HFFc6 (cell line): ENCODE results near the gene LRP1B. TPM values are rescaled to one million over a fixed set of nuclear protein-coding genes. Genes with fewer than 3 reads are reported as not detected.
"Not testable (repeated sequence)": the region's sequence is repeated elsewhere in the genome, so short reads cannot be mapped to it uniquely, and the experiment has no call there.

Experiments used
- DNase-seq: peaks from one replicate; pipeline ENCODE4 v3.0.0-alpha.2; 2018
- H3K27ac Mint-ChIP-seq: 2 replicates; pipeline ENCODE4 v1.8.0; 2020; ENCODE audit warnings: mild to moderate bottlenecking, mixed read lengths
- H3K27me3 Mint-ChIP-seq: 2 replicates; pipeline ENCODE4 v1.8.0; 2021; ENCODE audit warnings: mild to moderate bottlenecking, moderate library complexity, mixed read lengths; ENCODE audit not compliant: insufficient read depth
- H3K36me3 Mint-ChIP-seq: 2 replicates; pipeline ENCODE4 v1.8.0; 2021; ENCODE audit warnings: low read depth, mixed read lengths
- H3K4me1 Mint-ChIP-seq: 2 replicates; pipeline ENCODE4 v1.8.0; 2020; ENCODE audit warnings: low read depth, mixed read lengths
- H3K4me3 Mint-ChIP-seq: 2 replicates; pipeline ENCODE4 v1.8.0; 2020; ENCODE audit warnings: mild to moderate bottlenecking, moderate library complexity, mixed read lengths
- H3K9me3 Mint-ChIP-seq: 2 replicates; pipeline ENCODE4 v1.8.0; 2020; ENCODE audit warnings: mild to moderate bottlenecking, mixed read lengths
- CTCF ChIP-seq: fragments of 200-600 bp; sonication (generic); IDR thresholded peaks from 2 replicates; pipeline ENCODE4 v1.5.0; 2021; ENCODE audit warnings: antibody characterized with exemption, mild to moderate bottlenecking
- total RNA-seq, 6 experiments: library from RNA; stranded (reverse); fragmentation: NEBNext Ultra II Directional; extraction: Animal tissue kit (Norgen Biotek cat#: 25700); gene quantifications; 2 replicates in 1 of 6; 3 replicates in 5 of 6; pipeline ENCODE4 v1.2.3, GENCODE V29; 2021

The LRP1B gene
- total RNA-seq, 6 experiments from 2014 or later, result not detected

- Mint-ChIP-seq H3K36me3 (no peaks in the 10 kb centered on the region), H3K27ac (no peak overlapping the region), H3K4me1 (no peaks in the 10 kb centered on the region), H3K9me3 (peaks cover 28% of the 10 kb centered on the region), H3K4me3 (no peak overlapping the region), H3K27me3 (no peaks in the 10 kb centered on the region)
- TF ChIP-seq CTCF, result no peak
- no peak for DNase-seq
Observed at GRCh38 chr2:141195087-141195486, 935.7 kb downstream of the LRP1B start.

GRCh38 chr2:141187075-141187439 lies 943.8 kb downstream of the LRP1B start:
- no peak for DNase-seq
- TF ChIP-seq CTCF, result no peak
- no peak overlapping the region for H3K4me3 Mint-ChIP-seq
- no peaks in the 10 kb centered on the region for H3K4me1 Mint-ChIP-seq
- H3K27me3 Mint-ChIP-seq, result no peaks in the 10 kb centered on the region; the same call in none of the 2 replicates
- no peaks in the 10 kb centered on the region for H3K36me3 Mint-ChIP-seq
- H3K27ac Mint-ChIP-seq, result no peak overlapping the region
- H3K9me3 Mint-ChIP-seq, result peaks cover 19% of the 10 kb centered on the region

GRCh38 chr2:141186413-141187074 lies 944.3 kb downstream of the LRP1B start:
- no peak overlapping the region for H3K4me3 Mint-ChIP-seq

GRCh38 chr2:141182246-141182645 lies 948.6 kb downstream of the LRP1B start:
- H3K36me3 Mint-ChIP-seq, result no peaks in the 10 kb centered on the region
- H3K4me1 Mint-ChIP-seq, result no peaks in the 10 kb centered on the region
- no peak for TF ChIP-seq CTCF
- no peaks in the 10 kb centered on the region; the same call in none of the 2 replicates for H3K27me3 Mint-ChIP-seq
- H3K9me3 Mint-ChIP-seq, result peaks cover 31% of the 10 kb centered on the region
- no peak overlapping the region for H3K27ac Mint-ChIP-seq
- DNase-seq, result no peak
- H3K4me3 Mint-ChIP-seq, result no peak overlapping the region

More at GRCh38 chr2:141186413-141187074, 944.3 kb downstream of the LRP1B start:
- H3K27me3 Mint-ChIP-seq, result no peaks in the 10 kb centered on the region; the same call in none of the 2 replicates
- no peak for DNase-seq
- H3K9me3 Mint-ChIP-seq, result peaks cover 19% of the 10 kb centered on the region
- TF ChIP-seq CTCF, result no peak
- H3K4me1 Mint-ChIP-seq, result no peaks in the 10 kb centered on the region
- no peak overlapping the region for H3K27ac Mint-ChIP-seq
- H3K36me3 Mint-ChIP-seq, result no peaks in the 10 kb centered on the region

- H3K4me1 Mint-ChIP-seq, result not testable (repeated sequence)
Observed at GRCh38 chr2:141169117-141169516, 961.7 kb downstream of the LRP1B start.

GRCh38 chr2:141162314-141162713 lies 968.5 kb downstream of the LRP1B start:
- Mint-ChIP-seq H3K36me3 (no peaks in the 10 kb centered on the region), H3K9me3 (0 out of 2 replicates have a peak, but pooled peaks cover 4% of the 10 kb centered on the region), H3K27ac (no peak overlapping the region), H3K27me3 (no peaks in the 10 kb centered on the region), H3K4me1 (no peaks in the 10 kb centered on the region), H3K4me3 (no peak overlapping the region)
- no peak for TF ChIP-seq CTCF
- no peak for DNase-seq

More at GRCh38 chr2:141169117-141169516, 961.7 kb downstream of the LRP1B start:
- not testable (repeated sequence) for H3K27ac Mint-ChIP-seq, DNase-seq, H3K27me3 Mint-ChIP-seq, H3K36me3 Mint-ChIP-seq, H3K4me3 Mint-ChIP-seq
- H3K9me3 Mint-ChIP-seq, result peaks cover 28% of the 10 kb centered on the region
